Stimulated activated CD4-positive, alpha-beta T cell treated with anti-CD3 and anti-CD28 coated beads, Interleukin-12 subunit alpha, Interleukin-12 subunit beta, amount 100 ng/mL, for 4 hours (primary cell): ENCODE measurements around the gene GTF2H4.

ENCODE experiments used
- DNase-seq: peaks from one replicate; pipeline ENCODE4 v3.0.0-alpha.2; 2020

GTF2H4 gene

GRCh38 chr6:30882759-30883684 lies 25.0 kb upstream of the GTF2H4 start:
- no peak for DNase-seq

GRCh38 chr6:30883685-30884520 lies 24.1 kb upstream of the GTF2H4 start, which contains the start of gene DDR1:
Gene DDR1, plus strand, starts transcription at chr6:30884519. Its CDS starts 4,211 bp downstream, at chr6:30888730.
- peak; percentile 46 for DNase-seq

- DNase-seq = peak; percentile 41
Measured at GRCh38 chr6:30884521-30885480, 23.2 kb upstream of the GTF2H4 start.

GRCh38 chr6:30885481-30885998 lies 22.5 kb upstream of the GTF2H4 start:
- no peak for DNase-seq

- DNase-seq = no peak
Measured at GRCh38 chr6:30885999-30886896, 21.8 kb upstream of the GTF2H4 start.

GRCh38 chr6:30886897-30887255 lies 21.1 kb upstream of the GTF2H4 start:
- DNase-seq = no peak

- DNase-seq = no peak
Measured at GRCh38 chr6:30887901-30888815, 19.8 kb upstream of the GTF2H4 start.

- no peak for DNase-seq
Measured at GRCh38 chr6:30888816-30889495, 19.1 kb upstream of the GTF2H4 start.

GRCh38 chr6:30889496-30889885 lies 18.5 kb upstream of the GTF2H4 start:
- DNase-seq = no peak

GRCh38 chr6:30889921-30890645 lies 17.9 kb upstream of the GTF2H4 start:
- no peak for DNase-seq

GRCh38 chr6:30890646-30891449 lies 17.2 kb upstream of the GTF2H4 start:
- no peak for DNase-seq

GRCh38 chr6:30891450-30891723 lies 16.6 kb upstream of the GTF2H4 start:
- DNase-seq = no peak

- DNase-seq = no peak
Measured at GRCh38 chr6:30891816-30892538, 16.0 kb upstream of the GTF2H4 start.

GRCh38 chr6:30893001-30893591 lies 14.9 kb upstream of the GTF2H4 start:
- DNase-seq = no peak

- no peak for DNase-seq
Measured at GRCh38 chr6:30893666-30894065, 14.3 kb upstream of the GTF2H4 start.

GRCh38 chr6:30894381-30894780 lies 13.6 kb upstream of the GTF2H4 start:
- no peak for DNase-seq

- no peak for DNase-seq
Measured at GRCh38 chr6:30894935-30895334, 13.1 kb upstream of the GTF2H4 start.
